GM18505 (cell line): ENCODE data around the gene TNFRSF9.

Experiments used
- ATAC-seq: cut with Tn5 transposase; IDR thresholded peaks from one replicate; pipeline ENCODE4 v1.9.1; 2021; ENCODE audit not compliant: unreplicated experiment
- POLR2A ChIP-seq: IDR thresholded peaks from 4 replicates; pipeline ENCODE4 v1.6.1; 2011; ENCODE audit warnings: borderline replicate concordance; ENCODE audit not compliant: insufficient read depth, insufficient read length; ENCODE audit errors: extremely low read depth

TNFRSF9 gene

DNA sequence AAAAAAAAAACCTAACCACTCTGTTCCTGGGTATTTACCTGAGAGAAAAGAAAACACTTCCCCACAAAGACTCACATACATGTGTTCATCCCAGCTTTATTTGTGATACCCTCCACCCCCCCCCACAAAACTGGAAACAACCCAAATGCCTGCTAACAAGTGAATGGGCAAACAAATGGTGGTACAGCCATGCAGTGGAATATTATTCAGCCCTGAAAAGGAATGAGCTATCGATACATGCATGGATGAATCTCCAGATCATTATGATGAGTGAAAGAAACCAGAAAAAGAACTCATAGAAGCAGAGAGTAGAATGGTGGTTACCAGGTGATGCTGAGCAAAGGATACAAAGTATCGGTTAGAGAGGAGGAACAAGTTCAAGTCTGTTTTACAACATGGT is 49.8 kb downstream of the TNFRSF9 start:
- ATAC-seq: no peak
- TF ChIP-seq POLR2A: no peak

DNA sequence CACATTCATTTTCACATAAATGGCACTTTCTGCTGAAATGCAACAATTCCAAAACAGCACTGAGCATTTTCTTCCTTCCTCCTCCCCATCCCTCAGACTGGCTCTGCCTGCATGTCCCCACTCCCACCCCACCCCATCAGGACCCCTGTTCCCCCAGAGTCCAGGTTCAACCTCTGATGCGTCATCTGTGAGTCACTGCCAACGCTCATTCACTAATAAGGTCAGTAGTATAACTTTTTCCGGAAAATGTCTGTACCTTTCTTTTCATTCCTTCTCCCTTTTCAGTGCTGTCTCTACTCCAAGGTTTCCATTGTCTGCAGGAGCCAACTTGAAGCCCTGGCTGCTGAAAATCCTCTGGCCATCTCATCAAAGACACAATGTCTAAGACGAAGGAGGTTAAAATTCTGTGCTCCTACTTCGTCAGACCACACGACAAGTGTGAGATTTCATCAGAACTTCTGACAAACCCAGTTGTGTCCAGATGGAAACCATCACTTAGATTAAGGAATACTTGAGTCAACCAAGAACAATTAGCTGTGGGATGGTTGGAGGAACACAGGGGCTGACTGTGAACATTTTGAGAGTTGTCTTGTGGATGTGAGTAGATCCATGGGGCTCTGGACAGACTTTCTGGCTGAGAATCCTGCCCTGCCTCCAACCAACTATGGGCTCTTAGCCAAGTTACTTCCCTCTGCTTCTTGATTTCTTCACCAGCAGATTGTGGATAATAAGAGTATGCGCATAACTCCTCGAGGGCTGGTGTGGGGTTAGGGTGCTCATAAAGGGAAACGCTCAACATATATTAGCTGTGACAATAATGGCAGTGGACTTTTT is 52.2 kb downstream of the TNFRSF9 start:
- no peak for ATAC-seq
- TF ChIP-seq POLR2A: no peak

DNA sequence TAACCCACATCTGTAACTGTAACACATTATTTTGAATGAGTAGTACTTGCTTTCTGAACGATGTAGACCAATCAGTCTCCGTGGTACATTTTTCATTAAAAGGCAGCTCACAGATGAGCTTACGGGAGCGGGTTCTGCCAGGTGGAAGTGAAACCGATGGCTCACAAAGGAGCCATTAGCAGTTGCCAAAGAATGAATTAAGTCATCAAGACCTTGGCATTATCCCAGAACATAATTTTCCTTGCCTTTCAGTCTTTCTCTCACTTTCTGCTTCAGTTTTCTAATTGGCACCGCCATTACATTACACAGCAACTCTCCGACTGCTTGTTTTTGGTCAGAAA is 54.3 kb downstream of the TNFRSF9 start:
- TF ChIP-seq POLR2A: no peak

DNA sequence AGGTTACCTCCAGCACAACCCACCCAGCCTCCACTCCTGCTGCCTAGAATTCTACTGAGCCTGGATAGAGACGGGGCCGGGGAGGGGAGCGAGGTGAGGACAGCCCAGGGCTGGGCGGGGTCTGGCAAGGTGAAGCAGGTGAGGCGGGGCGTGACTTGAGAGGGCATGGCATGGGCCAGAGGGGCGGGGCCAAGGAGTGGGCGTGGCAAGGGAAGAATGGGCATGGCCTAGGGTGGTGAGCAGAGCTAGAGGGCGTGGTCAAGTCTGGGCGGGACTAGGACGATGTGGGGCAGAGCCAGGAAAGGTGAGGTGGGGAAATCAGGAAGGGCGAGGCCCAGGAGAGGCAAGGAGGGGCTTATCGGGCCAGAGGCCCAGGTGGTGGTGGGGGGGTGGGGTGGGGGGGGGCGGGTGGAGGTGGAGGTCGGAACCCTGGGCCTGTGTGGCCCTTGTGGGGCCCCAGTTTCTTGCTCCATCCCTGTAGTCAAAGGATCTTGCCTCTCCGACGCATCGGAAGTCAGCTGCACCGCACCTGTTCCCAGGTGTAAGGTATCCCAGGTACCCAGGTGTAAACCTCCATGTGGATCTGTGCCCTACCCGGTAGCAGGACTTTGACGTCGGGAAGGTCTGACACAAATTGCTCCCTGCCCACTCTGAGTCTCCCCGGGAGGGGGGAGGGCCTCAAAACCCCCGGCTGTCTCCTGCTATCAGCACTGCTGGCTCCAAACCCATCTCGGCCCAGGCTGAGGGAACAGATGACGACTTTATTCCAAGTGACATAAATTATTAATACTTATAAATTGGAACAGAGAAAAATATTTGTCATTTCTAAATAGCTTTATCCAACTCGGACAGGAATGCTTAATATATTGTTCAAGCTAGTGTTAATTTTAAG is 54.9 kb downstream of the TNFRSF9 start:
- no peak for ATAC-seq
- TF ChIP-seq POLR2A: no peak

More for the DNA sequence above, 54.3 kb downstream of the TNFRSF9 start:
- ATAC-seq: no peak

DNA sequence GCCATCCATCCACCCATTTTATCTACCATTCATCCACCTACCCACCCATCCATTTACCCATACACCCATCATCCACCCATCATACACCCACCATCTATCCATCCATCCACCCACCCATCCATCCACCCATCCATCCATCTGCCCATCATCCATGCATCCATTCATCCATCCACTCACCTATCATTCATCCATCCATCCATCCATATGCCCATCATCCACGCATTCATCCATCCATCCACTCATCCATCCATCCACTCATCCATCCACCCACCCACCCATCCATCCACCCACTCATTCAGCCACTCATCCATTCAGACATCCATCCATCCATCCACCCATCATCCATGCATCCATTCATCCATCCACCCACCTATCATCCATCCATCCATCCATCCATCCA is 55.9 kb downstream of the TNFRSF9 start:
- ATAC-seq: no peak
- no peak for TF ChIP-seq POLR2A

DNA sequence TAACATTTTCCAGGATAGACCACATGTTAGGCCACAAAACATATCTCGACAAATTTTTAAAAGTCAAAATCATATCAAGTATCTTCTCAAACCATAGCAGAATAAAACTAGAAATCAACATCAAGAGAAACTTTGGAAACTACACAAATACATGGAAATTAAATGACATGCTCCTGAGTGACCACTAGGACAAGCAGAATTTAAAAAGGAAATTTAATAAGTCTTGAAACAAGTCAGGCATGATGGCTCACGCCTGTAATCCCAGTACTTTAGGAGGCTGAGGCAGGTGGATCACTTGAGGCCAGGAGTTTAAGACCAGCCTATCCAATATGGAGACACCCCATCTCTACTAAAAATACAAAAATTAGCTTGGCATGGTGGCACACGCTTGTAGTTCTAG is 61.4 kb downstream of the TNFRSF9 start:
- TF ChIP-seq POLR2A: no peak
- ATAC-seq: no peak

DNA sequence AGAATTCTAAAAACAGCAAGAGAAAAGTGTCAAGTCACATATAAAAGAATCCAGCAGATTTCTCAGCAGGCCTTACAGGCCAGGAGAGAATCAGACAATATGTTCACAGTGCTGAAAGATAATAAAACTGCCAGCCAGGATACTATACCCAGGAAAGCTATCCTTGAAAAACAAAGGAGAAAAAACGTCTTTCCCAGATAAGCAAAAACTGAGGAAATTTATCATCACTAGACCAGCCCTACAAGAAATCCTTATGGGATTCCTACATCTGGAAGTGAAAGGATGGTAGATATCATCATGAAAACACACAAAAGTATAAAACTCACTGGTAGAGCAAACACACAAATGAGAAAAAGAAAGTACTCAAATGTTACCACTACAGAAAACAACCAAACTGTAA is 62.6 kb downstream of the TNFRSF9 start:
- no peak for TF ChIP-seq POLR2A
- no peak for ATAC-seq

DNA sequence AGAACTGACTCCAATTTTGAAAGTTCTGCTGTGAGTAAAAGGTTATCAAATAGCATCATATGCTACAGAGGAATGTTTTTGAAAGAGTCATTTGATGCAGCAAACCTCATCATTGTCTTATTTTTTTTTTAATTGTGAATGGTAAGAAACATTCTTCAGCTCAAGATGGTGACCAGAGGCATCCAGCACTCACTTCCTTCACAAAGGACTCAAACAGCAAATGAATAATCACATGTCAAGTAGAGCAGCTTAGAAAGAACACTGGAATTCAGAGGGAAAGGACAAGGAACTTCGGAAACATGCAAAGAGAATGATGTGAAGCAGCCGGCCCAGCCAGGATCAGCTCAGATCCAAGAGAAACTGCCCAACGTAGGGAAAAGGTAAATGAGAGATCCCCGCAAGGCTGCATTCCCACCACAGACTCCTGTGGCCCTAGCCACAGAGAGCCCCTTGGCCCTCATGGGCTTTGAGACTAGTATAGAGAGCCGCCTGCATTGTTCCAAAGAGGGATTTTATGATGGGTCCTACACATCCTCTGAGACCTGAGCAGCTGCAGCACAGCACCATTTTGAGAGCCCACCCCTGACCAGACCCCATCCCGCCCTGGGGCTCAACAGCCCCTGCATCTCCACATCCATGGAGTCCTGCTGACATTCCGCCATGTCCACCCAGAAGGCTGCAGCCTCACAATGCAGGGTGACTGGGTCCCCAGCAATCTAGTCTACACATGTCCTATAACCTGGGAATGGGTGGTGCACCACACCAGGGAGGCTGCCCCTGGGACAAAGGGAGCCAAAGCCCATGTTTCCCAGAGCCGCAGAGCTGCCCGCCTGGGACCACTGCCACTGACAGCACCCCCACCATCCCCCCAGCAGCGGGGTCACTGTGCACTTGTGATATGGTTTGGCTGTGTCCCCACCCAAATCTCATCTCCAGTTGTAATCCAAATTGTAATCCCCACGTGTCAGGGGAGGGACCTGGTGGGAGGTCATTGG is 66.5 kb downstream of the TNFRSF9 start:
- ATAC-seq: no peak
- TF ChIP-seq POLR2A: no peak

DNA sequence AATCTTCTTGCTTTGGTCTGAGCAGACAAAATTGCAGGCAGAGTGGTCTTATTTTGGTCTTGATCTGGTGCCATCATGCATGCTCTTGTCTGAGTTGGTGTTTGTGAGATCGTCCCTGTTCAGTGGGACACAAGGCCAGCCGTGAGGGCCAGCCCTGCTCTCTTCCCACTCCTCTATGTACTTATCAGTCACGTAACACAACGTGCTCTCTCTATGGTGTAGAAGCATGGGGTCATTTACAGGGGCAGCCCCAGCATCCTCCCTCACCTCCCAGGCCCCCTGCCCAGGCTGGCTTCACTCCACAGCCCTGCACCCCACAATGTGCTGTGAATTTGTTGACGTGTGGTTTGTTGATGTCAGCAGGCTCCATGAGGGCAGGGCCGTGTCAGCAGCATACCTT is 69.5 kb downstream of the TNFRSF9 start:
- ATAC-seq: no peak
- no peak for TF ChIP-seq POLR2A

DNA sequence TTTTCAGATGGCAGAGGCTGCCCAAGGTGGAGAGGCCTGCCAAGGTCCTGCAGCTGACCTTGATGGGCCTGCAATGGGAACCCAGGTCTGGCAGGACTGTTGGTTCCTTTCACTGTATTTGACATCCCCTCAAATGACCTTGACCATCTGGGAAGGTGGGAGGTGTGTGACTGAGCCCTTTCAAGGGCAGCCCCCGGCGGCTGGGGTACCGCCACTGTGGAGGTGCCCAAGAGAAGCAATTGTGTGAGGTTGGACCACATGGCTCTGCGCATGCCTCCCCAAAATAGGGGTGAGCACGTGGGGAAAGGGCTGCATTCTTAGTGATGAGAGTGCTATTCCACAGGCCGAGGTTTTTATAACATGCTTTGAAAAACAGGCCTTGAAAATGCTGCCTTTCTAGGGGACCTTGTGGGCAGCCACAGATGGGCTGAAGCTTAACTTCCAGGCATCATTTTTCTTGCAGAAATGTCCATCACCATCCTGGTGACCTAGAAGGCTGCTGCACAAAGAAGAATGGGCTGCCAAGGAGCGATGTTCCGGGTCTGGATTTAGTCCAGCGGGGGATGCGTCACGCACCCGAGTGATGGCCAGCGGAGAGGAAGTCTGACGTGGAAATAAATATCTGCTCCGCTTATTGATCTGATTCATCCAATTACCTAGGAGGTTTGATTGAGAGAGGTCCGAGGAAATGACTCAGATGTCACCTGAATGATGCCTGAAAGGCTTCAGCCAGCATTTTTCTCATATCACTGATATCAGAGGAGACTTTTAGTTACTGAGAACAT is 71.3 kb downstream of the TNFRSF9 start:
- TF ChIP-seq POLR2A: no peak
- ATAC-seq: no peak

DNA sequence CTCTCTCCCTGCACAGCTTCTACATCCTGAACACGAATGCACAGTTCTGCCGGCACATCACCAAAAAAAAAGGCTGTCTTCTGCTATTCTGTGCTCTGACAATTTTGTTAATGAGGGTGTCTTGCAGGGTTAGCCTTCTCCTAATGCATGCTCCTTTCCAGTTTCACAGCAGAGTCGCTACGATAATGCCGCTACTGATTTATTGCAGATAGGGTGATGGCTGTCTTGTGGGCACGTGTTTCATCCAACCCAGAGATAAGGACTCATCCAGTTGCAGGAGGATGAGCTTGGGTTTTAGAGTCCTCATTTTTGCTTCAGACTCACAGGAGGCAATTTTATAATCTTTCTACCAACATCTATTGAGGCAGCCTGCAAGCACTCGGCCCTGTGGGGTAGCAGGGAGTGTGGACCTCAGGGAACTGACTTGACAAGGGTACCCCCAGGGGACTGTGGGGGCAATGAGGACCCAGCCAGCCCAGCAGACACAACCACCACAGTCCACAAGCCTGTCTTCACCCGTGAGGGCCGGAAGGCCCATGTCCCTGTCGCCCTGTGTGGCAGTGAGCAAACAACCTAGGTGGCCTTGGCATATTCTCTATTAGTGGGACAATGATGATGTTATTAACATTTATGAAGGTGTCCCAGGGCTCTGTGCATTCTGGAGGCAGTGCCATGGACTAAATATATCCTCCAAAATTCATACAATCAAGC is 72.4 kb downstream of the TNFRSF9 start:
- ATAC-seq: no peak
- no peak for TF ChIP-seq POLR2A

DNA sequence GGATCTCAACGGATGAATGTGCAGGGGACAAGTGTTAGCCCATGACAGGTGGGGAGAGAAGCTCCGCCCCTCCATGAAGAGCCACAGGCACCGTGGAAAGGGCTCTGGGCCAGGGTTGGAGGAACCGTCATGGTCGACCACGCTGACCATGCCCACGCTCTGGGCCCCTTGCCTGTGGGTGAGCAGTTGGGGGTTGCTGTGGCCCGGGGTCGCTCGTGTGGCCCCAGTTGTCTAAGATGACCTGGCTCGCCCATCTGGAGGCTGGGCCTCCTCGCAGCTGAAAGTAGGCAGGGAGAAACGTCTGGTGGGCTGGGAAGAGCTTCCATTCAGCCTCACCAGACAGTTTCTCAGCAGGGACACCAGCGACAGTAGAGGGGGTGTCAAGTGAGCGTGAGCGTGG is 74.7 kb downstream of the TNFRSF9 start:
- ATAC-seq: no peak
- TF ChIP-seq POLR2A: no peak
